ENCODE measurements around the gene TERT.

Gene TERT

GRCh38 chr5:1254196-1254595 is 40.7 kb downstream of the TERT start:
- H3K9ac ChIP-seq (ENCODE audit: low read length): no peak overlapping the region
- H3K36me3 ChIP-seq (ENCODE audit: control insufficient read depth in 1 of 2, insufficient read depth in 2 of 2, low read length in 2 of 2): no peaks in the 10 kb centered on the region
- no peak overlapping the region for H3K4ac ChIP-seq (ENCODE audit: low read depth, low read length)
- H3K4me1 ChIP-seq (ENCODE audit: control insufficient read depth in 1 of 2, insufficient read depth in 2 of 2, low read length in 2 of 2): no peaks in the 10 kb centered on the region
- no peak overlapping the region for H3K14ac ChIP-seq (ENCODE audit: low read length)
- no peak overlapping the region for H2BK5ac ChIP-seq (ENCODE audit: low read depth, low read length, poor library complexity)
- no peak overlapping the region for H3K23ac ChIP-seq (ENCODE audit: low read length)
- H4K8ac ChIP-seq (ENCODE audit: low read depth, low read length): no peak overlapping the region
- no peak overlapping the region for H3K4me2 ChIP-seq (ENCODE audit: low read length)
- no peaks in the 10 kb centered on the region for H3K79me2 ChIP-seq (ENCODE audit: control insufficient read depth, insufficient read depth, low read length, poor library complexity)
- no peak overlapping the region for H2AK5ac ChIP-seq (ENCODE audit: low read length)
- no peaks in the 10 kb centered on the region for H3K79me1 ChIP-seq (ENCODE audit: low read length)
- no peak overlapping the region for H3K4me3 ChIP-seq (ENCODE audit: low read depth, low read length)
- H3K9me3 ChIP-seq (ENCODE audit: insufficient read depth, low read depth, low read length): peaks cover 2% of the 10 kb centered on the region
- WGBS (ENCODE audit: extremely low coverage, insufficient coverage, insufficient read length): no CpG with 5 or more reads among the region's 19 CpGs
- no peak overlapping the region for H3K18ac ChIP-seq (ENCODE audit: low read length)
- no peak for DNase-seq
- no peak overlapping the region for H3K27ac ChIP-seq (ENCODE audit: low read depth, low read length)
- H2BK120ac ChIP-seq (ENCODE audit: insufficient read depth, low read length, poor library complexity): no peak overlapping the region
- no peak overlapping the region for H4K12ac ChIP-seq (ENCODE audit: low read depth, low read length)
- no peaks in the 10 kb centered on the region for H3K27me3 ChIP-seq (ENCODE audit: insufficient read depth, low read length)
- H4K91ac ChIP-seq (ENCODE audit: low read depth, low read length): no peak overlapping the region
- no peak overlapping the region for H2AFZ ChIP-seq (ENCODE audit: insufficient read depth, low read length, poor library complexity)
- no peak overlapping the region for H2BK12ac ChIP-seq (ENCODE audit: low read length)

- no peak overlapping the region for H2BK120ac ChIP-seq (ENCODE audit: insufficient read depth, low read length, poor library complexity)
- H2BK5ac ChIP-seq (ENCODE audit: low read depth, low read length, poor library complexity): no peak overlapping the region
- no peaks in the 10 kb centered on the region for H3K79me2 ChIP-seq (ENCODE audit: control insufficient read depth, insufficient read depth, low read length, poor library complexity)
- no peak overlapping the region for H3K9ac ChIP-seq (ENCODE audit: low read length)
- no peak overlapping the region for H3K23ac ChIP-seq (ENCODE audit: low read length)
- no peak overlapping the region for H3K4me3 ChIP-seq (ENCODE audit: low read depth, low read length)
- no peak overlapping the region for H3K4me2 ChIP-seq (ENCODE audit: low read length)
- WGBS (ENCODE audit: extremely low coverage, insufficient coverage, insufficient read length): no CpG with 5 or more reads among the region's 33 CpGs
- H3K14ac ChIP-seq (ENCODE audit: low read length): no peak overlapping the region
- H2BK12ac ChIP-seq (ENCODE audit: low read length): no peak overlapping the region
- no peak for DNase-seq
- no peaks in the 10 kb centered on the region for H3K4me1 ChIP-seq (ENCODE audit: control insufficient read depth in 1 of 2, insufficient read depth in 2 of 2, low read length in 2 of 2)
- no peak overlapping the region for H4K8ac ChIP-seq (ENCODE audit: low read depth, low read length)
- H3K36me3 ChIP-seq (ENCODE audit: control insufficient read depth in 1 of 2, insufficient read depth in 2 of 2, low read length in 2 of 2): no peaks in the 10 kb centered on the region
- no peak overlapping the region for H4K12ac ChIP-seq (ENCODE audit: low read depth, low read length)
- H2AK5ac ChIP-seq (ENCODE audit: low read length): no peak overlapping the region
- no peak overlapping the region for H3K27ac ChIP-seq (ENCODE audit: low read depth, low read length)
- no peaks in the 10 kb centered on the region for H3K79me1 ChIP-seq (ENCODE audit: low read length)
- H3K18ac ChIP-seq (ENCODE audit: low read length): no peak overlapping the region
- no peak overlapping the region for H2AFZ ChIP-seq (ENCODE audit: insufficient read depth, low read length, poor library complexity)
- no peak overlapping the region for H3K4ac ChIP-seq (ENCODE audit: low read depth, low read length)
- H3K27me3 ChIP-seq (ENCODE audit: insufficient read depth, low read length): no peaks in the 10 kb centered on the region
- H3K9me3 ChIP-seq (ENCODE audit: insufficient read depth, low read depth, low read length): no peaks in the 10 kb centered on the region
- no peak overlapping the region for H4K91ac ChIP-seq (ENCODE audit: low read depth, low read length)
These were observed 41.3 kb downstream of the TERT start for GRCh38 chr5:1253456-1254105.

GRCh38 chr5:1252681-1253080 is 42.2 kb downstream of the TERT start:
- Histone ChIP-seq H3K4me2 (ENCODE audit: low read length) (no peak overlapping the region), H3K23ac (ENCODE audit: low read length) (no peak overlapping the region), H3K9me3 (ENCODE audit: insufficient read depth, low read depth, low read length) (no peaks in the 10 kb centered on the region), H3K79me2 (ENCODE audit: control insufficient read depth, insufficient read depth, low read length, poor library complexity) (no peaks in the 10 kb centered on the region), H3K18ac (ENCODE audit: low read length) (no peak overlapping the region), H3K14ac (ENCODE audit: low read length) (no peak overlapping the region), H2BK5ac (ENCODE audit: low read depth, low read length, poor library complexity) (no peak overlapping the region), H3K36me3 (ENCODE audit: control insufficient read depth in 1 of 2, insufficient read depth in 2 of 2, low read length in 2 of 2) (no peaks in the 10 kb centered on the region), H3K4me1 (ENCODE audit: control insufficient read depth in 1 of 2, insufficient read depth in 2 of 2, low read length in 2 of 2) (no peaks in the 10 kb centered on the region), H4K91ac (ENCODE audit: low read depth, low read length) (no peak overlapping the region), H4K8ac (ENCODE audit: low read depth, low read length) (no peak overlapping the region), H2AFZ (ENCODE audit: insufficient read depth, low read length, poor library complexity) (no peak overlapping the region), H2BK120ac (ENCODE audit: insufficient read depth, low read length, poor library complexity) (no peak overlapping the region), H3K4ac (ENCODE audit: low read depth, low read length) (no peak overlapping the region), H3K79me1 (ENCODE audit: low read length) (no peaks in the 10 kb centered on the region), H4K12ac (ENCODE audit: low read depth, low read length) (no peak overlapping the region), H2AK5ac (ENCODE audit: low read length) (no peak overlapping the region), H3K4me3 (ENCODE audit: low read depth, low read length) (no peak overlapping the region), H2BK12ac (ENCODE audit: low read length) (no peak overlapping the region), H3K27me3 (ENCODE audit: insufficient read depth, low read length) (no peaks in the 10 kb centered on the region), H3K9ac (ENCODE audit: low read length) (no peak overlapping the region), H3K27ac (ENCODE audit: low read depth, low read length) (no peak overlapping the region)
- no peak for DNase-seq
- no CpG with 5 or more reads among the region's 9 CpGs for WGBS (ENCODE audit: extremely low coverage, insufficient coverage, insufficient read length)

GRCh38 chr5:1251678-1252580 is 42.9 kb downstream of the TERT start:
- DNase-seq: no peak
- H3K23ac ChIP-seq (ENCODE audit: low read length): no peak overlapping the region
- H3K36me3 ChIP-seq (ENCODE audit: control insufficient read depth in 1 of 2, insufficient read depth in 2 of 2, low read length in 2 of 2): no peaks in the 10 kb centered on the region
- no peak overlapping the region for H3K4me3 ChIP-seq (ENCODE audit: low read depth, low read length)
- no peak overlapping the region for H2BK5ac ChIP-seq (ENCODE audit: low read depth, low read length, poor library complexity)
- no peak overlapping the region for H4K12ac ChIP-seq (ENCODE audit: low read depth, low read length)
- H3K79me1 ChIP-seq (ENCODE audit: low read length): no peaks in the 10 kb centered on the region
- no peaks in the 10 kb centered on the region for H3K27me3 ChIP-seq (ENCODE audit: insufficient read depth, low read length)
- no peak overlapping the region for H4K91ac ChIP-seq (ENCODE audit: low read depth, low read length)
- H3K14ac ChIP-seq (ENCODE audit: low read length): no peak overlapping the region
- H3K9ac ChIP-seq (ENCODE audit: low read length): no peak overlapping the region
- no peak overlapping the region for H2AK5ac ChIP-seq (ENCODE audit: low read length)
- no peak overlapping the region for H2BK12ac ChIP-seq (ENCODE audit: low read length)
- no peak overlapping the region for H3K4ac ChIP-seq (ENCODE audit: low read depth, low read length)
- no peak overlapping the region for H2BK120ac ChIP-seq (ENCODE audit: insufficient read depth, low read length, poor library complexity)
- no peak overlapping the region for H3K27ac ChIP-seq (ENCODE audit: low read depth, low read length)
- WGBS (ENCODE audit: extremely low coverage, insufficient coverage, insufficient read length): no CpG with 5 or more reads among the region's 27 CpGs
- H2AFZ ChIP-seq (ENCODE audit: insufficient read depth, low read length, poor library complexity): no peak overlapping the region
- no peak overlapping the region for H3K18ac ChIP-seq (ENCODE audit: low read length)
- H3K9me3 ChIP-seq (ENCODE audit: insufficient read depth, low read depth, low read length): no peaks in the 10 kb centered on the region
- no peaks in the 10 kb centered on the region for H3K79me2 ChIP-seq (ENCODE audit: control insufficient read depth, insufficient read depth, low read length, poor library complexity)
- no peaks in the 10 kb centered on the region for H3K4me1 ChIP-seq (ENCODE audit: control insufficient read depth in 1 of 2, insufficient read depth in 2 of 2, low read length in 2 of 2)
- H4K8ac ChIP-seq (ENCODE audit: low read depth, low read length): no peak overlapping the region
- no peak overlapping the region for H3K4me2 ChIP-seq (ENCODE audit: low read length)

Data from trophoblast cell (in vitro differentiated cells and primary cell).